ENCODE measurements around the gene SMARCD1. TPM values are rescaled to one million over a fixed set of nuclear protein-coding genes. Genes with fewer than 3 reads are reported as not detected.

Gene SMARCD1
- total and polyA plus RNA-seq, 9 of the 15 experiments (the other 6 are each of a cell fraction or from before 2014, with no cell fraction given) = 0.86 to 91.7 (median 48.0) TPM

DNA sequence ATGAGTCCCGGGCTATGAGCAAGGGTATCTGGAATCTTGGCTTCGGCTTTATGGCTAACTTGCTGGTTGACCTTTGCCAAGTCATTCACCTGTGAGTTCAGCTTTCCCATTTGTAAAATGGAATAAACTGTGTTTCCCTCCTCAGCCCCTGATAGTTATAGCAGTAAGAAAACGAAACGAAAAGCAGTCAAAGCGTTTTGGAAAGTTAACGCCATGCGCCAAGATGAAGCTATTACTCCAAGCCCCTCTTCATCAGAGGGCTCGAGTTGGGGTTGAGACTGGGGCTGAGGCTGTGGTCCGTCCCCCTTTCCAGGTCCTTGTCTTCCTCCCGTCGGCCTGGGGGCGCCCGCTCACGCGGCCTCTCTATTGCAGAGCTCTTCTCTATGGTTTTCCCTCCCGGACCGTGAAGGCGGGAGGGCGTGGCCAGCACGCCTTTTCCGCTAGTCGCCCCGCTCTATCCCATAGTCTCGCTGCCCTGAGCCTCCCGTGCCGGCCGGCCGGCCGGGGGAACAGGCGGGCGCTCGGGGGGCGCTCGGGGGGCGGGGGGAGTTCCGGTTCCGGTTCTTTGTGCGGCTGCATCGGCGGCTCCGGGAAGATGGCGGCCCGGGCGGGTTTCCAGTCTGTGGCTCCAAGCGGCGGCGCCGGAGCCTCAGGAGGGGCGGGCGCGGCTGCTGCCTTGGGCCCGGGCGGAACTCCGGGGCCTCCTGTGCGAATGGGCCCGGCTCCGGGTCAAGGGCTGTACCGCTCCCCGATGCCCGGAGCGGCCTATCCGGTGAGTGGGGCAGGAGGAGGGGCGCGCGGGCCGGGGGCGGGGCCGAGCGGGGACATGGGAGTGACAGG lies at the start of gene SMARCD1 (continued):
- TF ChIP-seq BCLAF1 (IDR thresholded peaks at IDR 0.05; ENCODE audit: borderline replicate concordance in 1 of 2, control insufficient read depth in 1 of 2, low read depth in 2 of 2, low read length in 1 of 2) (peak in 1 of 2 experiments; percentile 79; a peak in 1 of 4 replicates), TCF7L2 (IDR thresholded peaks at IDR 0.05; ENCODE audit: low read depth, low read length) (no peak), BRCA1 (IDR thresholded peaks at IDR 0.05) (no peak), BRCA1 (CRISPR knock-in tag; IDR thresholded peaks at IDR 0.05) (no peak), KLF13 (tag; IDR thresholded peaks at IDR 0.05; ENCODE audit: borderline replicate concordance, low read depth) (0 out of 2 replicates have a peak, but pooled peaks have one; percentile 26), BHLHE40 (IDR thresholded peaks at IDR 0.05; ENCODE audit: low read length) (peak; percentile 57; the same call in 1 of the 2 replicates), TEAD4 (IDR thresholded peaks at IDR 0.05; ENCODE audit: low read length) (no peak), TEAD4 (CRISPR knock-in tag; IDR thresholded peaks at IDR 0.05; ENCODE audit: borderline replicate concordance) (no peak), CC2D1A (IDR thresholded peaks at IDR 0.05) (peak; percentile 59; the same call in 1 of the 2 replicates), DDX20 (tag; IDR thresholded peaks at IDR 0.05; ENCODE audit: low read depth) (no peak), TBP (optimal IDR thresholded peaks at IDR 0.05; ENCODE audit: low read depth, low read length) (peak; percentile 74), DPF2 (IDR thresholded peaks at IDR 0.05) (peak; percentile 55; the same call in 1 of the 2 replicates), SP2 (IDR thresholded peaks at IDR 0.05; ENCODE audit: extremely low read depth, low read depth, low read length, poor library complexity, severe bottlenecking) (peak; percentile 99), KLF6 (CRISPR knock-in tag; IDR thresholded peaks at IDR 0.05; ENCODE audit: borderline replicate concordance) (no peak), SUPT5H (IDR thresholded peaks at IDR 0.05) (peak; percentile 48; the same call in 1 of the 2 replicates), ARNT (IDR thresholded peaks at IDR 0.05) (0 out of 4 replicates have a peak, but pooled peaks of 1 of the 2 experiments have one; percentile 46), PATZ1 (CRISPR knock-in tag; IDR thresholded peaks at IDR 0.05; ENCODE audit: borderline replicate concordance) (no peak), HMGN3 (IDR thresholded peaks at IDR 0.05; ENCODE audit: borderline replicate concordance, extremely low read depth, insufficient read length, low read depth, low read length) (peak; percentile 41), NUFIP1 (IDR thresholded peaks at IDR 0.05; ENCODE audit: partially characterized antibody) (peak; percentile 48)
- TF ChIP-seq, protein P1, sequence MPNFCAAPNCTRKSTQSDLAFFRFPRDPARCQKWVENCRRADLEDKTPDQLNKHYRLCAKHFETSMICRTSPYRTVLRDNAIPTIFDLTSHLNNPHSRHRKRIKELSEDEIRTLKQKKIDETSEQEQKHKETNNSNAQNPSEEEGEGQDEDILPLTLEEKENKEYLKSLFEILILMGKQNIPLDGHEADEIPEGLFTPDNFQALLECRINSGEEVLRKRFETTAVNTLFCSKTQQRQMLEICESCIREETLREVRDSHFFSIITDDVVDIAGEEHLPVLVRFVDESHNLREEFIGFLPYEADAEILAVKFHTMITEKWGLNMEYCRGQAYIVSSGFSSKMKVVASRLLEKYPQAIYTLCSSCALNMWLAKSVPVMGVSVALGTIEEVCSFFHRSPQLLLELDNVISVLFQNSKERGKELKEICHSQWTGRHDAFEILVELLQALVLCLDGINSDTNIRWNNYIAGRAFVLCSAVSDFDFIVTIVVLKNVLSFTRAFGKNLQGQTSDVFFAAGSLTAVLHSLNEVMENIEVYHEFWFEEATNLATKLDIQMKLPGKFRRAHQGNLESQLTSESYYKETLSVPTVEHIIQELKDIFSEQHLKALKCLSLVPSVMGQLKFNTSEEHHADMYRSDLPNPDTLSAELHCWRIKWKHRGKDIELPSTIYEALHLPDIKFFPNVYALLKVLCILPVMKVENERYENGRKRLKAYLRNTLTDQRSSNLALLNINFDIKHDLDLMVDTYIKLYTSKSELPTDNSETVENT (CRISPR knock-in tag; IDR thresholded peaks at IDR 0.05) = peak; percentile 98

All from K562 (cell line).